Fibroblast of villous mesenchyme (primary cell): ENCODE results near the gene NLRP4. TPM values are rescaled to one million over a fixed set of nuclear protein-coding genes. Genes with fewer than 3 reads are reported as not detected.
"Not testable (repeated sequence)": the region's sequence is repeated elsewhere in the genome, so short reads cannot be mapped to it uniquely, and the experiment has no call there.

Source experiments
- DNase-seq: peaks from one replicate; pipeline ENCODE4 v3.0.0-alpha.2; 2010; ENCODE audit warnings: low read depth
- H3K4me3 ChIP-seq: 2 replicates; pipeline ENCODE4 v1.5.1; 2011; ENCODE audit warnings: low read depth, mild to moderate bottlenecking, low read length
- CTCF ChIP-seq: IDR thresholded peaks from 2 replicates; pipeline ENCODE4 v1.5.1; 2012; ENCODE audit warnings: low read depth, mild to moderate bottlenecking, low read length; ENCODE audit not compliant: insufficient read depth
- total RNA-seq: library from RNA; depleted of rRNA; stranded (reverse); fragments of >200 nt; gene quantifications from 2 replicates; pipeline ENCODE4 v1.2.3, GENCODE V29; 2012

The NLRP4 gene
- total RNA-seq, 1 donor, result not detected

GRCh38 chr19:55907286-55907685 is 70.9 kb downstream of the NLRP4 start:
- no peak for DNase-seq
- H3K4me3 ChIP-seq, result no peak overlapping the region
- TF ChIP-seq CTCF, result no peak

- no peak for TF ChIP-seq CTCF
- no peak for DNase-seq
- H3K4me3 ChIP-seq, result no peak overlapping the region
Observed at GRCh38 chr19:55907746-55908145, 71.4 kb downstream of the NLRP4 start.

- TF ChIP-seq CTCF, result no peak
- no peak for DNase-seq
- no peak overlapping the region for H3K4me3 ChIP-seq
Observed at GRCh38 chr19:55909801-55910200, 73.5 kb downstream of the NLRP4 start.

GRCh38 chr19:55912916-55913315 is 76.6 kb downstream of the NLRP4 start:
- H3K4me3 ChIP-seq, result no peak overlapping the region
- no peak for TF ChIP-seq CTCF
- no peak for DNase-seq

- DNase-seq, result no peak
- TF ChIP-seq CTCF, result no peak
- no peak overlapping the region for H3K4me3 ChIP-seq
Observed at GRCh38 chr19:55913643-55914268, 77.4 kb downstream of the NLRP4 start.

- no peak for DNase-seq
- no peak for TF ChIP-seq CTCF
- H3K4me3 ChIP-seq, result no peak overlapping the region
Observed at GRCh38 chr19:55923556-55923955, 87.2 kb downstream of the NLRP4 start.

- TF ChIP-seq CTCF, result no peak
- no peak for DNase-seq
- no peak overlapping the region for H3K4me3 ChIP-seq
Observed at GRCh38 chr19:55927991-55928390, 91.7 kb downstream of the NLRP4 start.

- not testable (repeated sequence) for H3K4me3 ChIP-seq, DNase-seq
Observed at GRCh38 chr19:55929258-55929657, 92.9 kb downstream of the NLRP4 start.
